HG03175 (cell line): Measurements from ENCODE around the gene SNTB2.

Experiments
- ATAC-seq: cut with Tn5 transposase; IDR thresholded peaks from one replicate; pipeline ENCODE4 v1.9.1; 2021; ENCODE audit warnings: mild to moderate bottlenecking, moderate library complexity; ENCODE audit not compliant: unreplicated experiment

Gene SNTB2

GRCh38 chr16:69316595-69317034 lies 129.7 kb downstream of the SNTB2 start:
- no peak for ATAC-seq

- no peak for ATAC-seq
Observed at GRCh38 chr16:69318177-69318910, 131.4 kb downstream of the SNTB2 start.

GRCh38 chr16:69318911-69319289 lies 131.9 kb downstream of the SNTB2 start:
- ATAC-seq: no peak

GRCh38 chr16:69319381-69319780 lies 132.4 kb downstream of the SNTB2 start:
- ATAC-seq: no peak

- ATAC-seq: no peak
Observed at GRCh38 chr16:69319826-69320739, 133.1 kb downstream of the SNTB2 start.

GRCh38 chr16:69320740-69321073 lies 133.7 kb downstream of the SNTB2 start:
- ATAC-seq: no peak

GRCh38 chr16:69321080-69321479 lies 134.1 kb downstream of the SNTB2 start:
- ATAC-seq: no peak

- no peak for ATAC-seq
Observed at GRCh38 chr16:69322343-69322742, 135.4 kb downstream of the SNTB2 start.

GRCh38 chr16:69323415-69323814 lies 136.5 kb downstream of the SNTB2 start:
- ATAC-seq: no peak

- ATAC-seq: no peak
Observed at GRCh38 chr16:69324013-69324531, 137.1 kb downstream of the SNTB2 start.

- ATAC-seq: no peak
Observed at GRCh38 chr16:69324585-69325253, 137.8 kb downstream of the SNTB2 start.

- no peak for ATAC-seq
Observed at GRCh38 chr16:69325784-69326171, 138.8 kb downstream of the SNTB2 start.

- ATAC-seq: no peak
Observed at GRCh38 chr16:69326172-69326873, 139.4 kb downstream of the SNTB2 start.

GRCh38 chr16:69327585-69328310 lies 140.8 kb downstream of the SNTB2 start:
- ATAC-seq: no peak

- no peak for ATAC-seq
Observed at GRCh38 chr16:69328854-69329316, 141.9 kb downstream of the SNTB2 start.

GRCh38 chr16:69329369-69330285 lies 142.7 kb downstream of the SNTB2 start:
- ATAC-seq: peak; percentile 42

GRCh38 chr16:69330286-69331109 lies 143.5 kb downstream of the SNTB2 start, which contains the start of gene PDF:
PDF (minus strand) TSS chr16:69330588; CDS start chr16:69330570, 18 bp downstream.
- peak; percentile 91 for ATAC-seq

- no peak for ATAC-seq
Observed at GRCh38 chr16:69334696-69335095, 147.7 kb downstream of the SNTB2 start.
